CD14-positive monocyte (primary cell): Measurements from ENCODE around the gene GPR39. TPM values are rescaled to one million over a fixed set of nuclear protein-coding genes. Genes with fewer than 3 reads are reported as not detected.

Source experiments
- DNase-seq, 3 donors: peaks; one replicate each; pipeline ENCODE4 v3.0.0-alpha.2; 2011 to 2022
- H2AFZ ChIP-seq: 2 replicates; pipeline ENCODE4 v1.6.0; 2012; ENCODE audit warnings: mild to moderate bottlenecking, low read depth, low read length, inconsistent platforms; ENCODE audit not compliant: insufficient read depth, poor library complexity, severe bottlenecking
- H3K27ac ChIP-seq, 2 donors: 1 replicate in 1 of 2; 2 replicates in 1 of 2; pipeline ENCODE4 v1.5.1; 2012 to 2013; ENCODE audit warnings: low read length in 2 of 2, control low read depth in 1 of 2, inconsistent platforms in 1 of 2, low read depth in 1 of 2, mild to moderate bottlenecking in 1 of 2
- H3K27me3 ChIP-seq, 2 donors: one replicate each; pipeline versions ENCODE4 v1.6.0 to v1.6.1; 2011 to 2013; ENCODE audit warnings: low read length in 2 of 2; ENCODE audit not compliant: control insufficient read depth in 2 of 2, insufficient read depth in 2 of 2
- H3K36me3 ChIP-seq, 2 donors: replicated peaks in 1 of 2; 1 replicate in 1 of 2; 2 replicates in 1 of 2; pipeline versions ENCODE4 v1.5.1 to v1.6.1; 2012 to 2013; ENCODE audit warnings: low read length in 2 of 2, control low read depth in 1 of 2, inconsistent platforms in 1 of 2, mild to moderate bottlenecking in 1 of 2; ENCODE audit not compliant: insufficient read depth in 2 of 2, control insufficient read depth in 1 of 2
- H3K4me1 ChIP-seq, 2 donors: 1 replicate in 1 of 2; 2 replicates in 1 of 2; pipeline versions ENCODE4 v1.5.1 to v1.6.1; 2012 to 2013; ENCODE audit warnings: low read length in 2 of 2, control low read depth in 1 of 2, inconsistent platforms in 1 of 2, mild to moderate bottlenecking in 1 of 2, moderate library complexity in 1 of 2; ENCODE audit not compliant: insufficient read depth in 2 of 2, control insufficient read depth in 1 of 2
- H3K4me2 ChIP-seq: replicated peaks from 2 replicates; pipeline ENCODE3; 2012; ENCODE audit warnings: low read length, moderate library complexity, mild to moderate bottlenecking; ENCODE audit not compliant: poor library complexity, severe bottlenecking; ENCODE audit errors: extremely low read depth
- H3K4me3 ChIP-seq, 3 experiments: fragments of 200-600 bp in 1 of 3; sonication (generic) in 1 of 3; replicated peaks in 1 of 3; 1 replicate in 2 of 3; 2 replicates in 1 of 3; pipeline ENCODE4 v1.5.1; 2011 to 2013; ENCODE audit warnings: low read length in 3 of 3, mild to moderate bottlenecking in 3 of 3, control low read depth in 2 of 3, low read depth in 2 of 3, inconsistent platforms in 1 of 3, moderate library complexity in 1 of 3
- H3K79me2 ChIP-seq: 2 replicates; pipeline ENCODE4 v1.6.0; 2012; ENCODE audit warnings: mild to moderate bottlenecking, control low read depth, inconsistent platforms, low read length, moderate library complexity; ENCODE audit not compliant: insufficient read depth
- H3K9ac ChIP-seq: 2 replicates; pipeline ENCODE4 v1.6.0; 2017; ENCODE audit warnings: low read length, mild to moderate bottlenecking; ENCODE audit not compliant: insufficient read depth, poor library complexity, severe bottlenecking
- H3K9me3 ChIP-seq, 2 donors: replicated peaks in 1 of 2; 1 replicate in 1 of 2; 2 replicates in 1 of 2; pipeline versions ENCODE4 v1.5.1 to v1.6.1; 2012 to 2013; ENCODE audit warnings: low read length in 2 of 2, control low read depth in 1 of 2; ENCODE audit not compliant: control insufficient read depth in 1 of 2, insufficient read depth in 1 of 2
- H4K20me1 ChIP-seq: 2 replicates; pipeline ENCODE4 v1.6.0; 2012; ENCODE audit warnings: mild to moderate bottlenecking, low read length, control low read depth, moderate library complexity; ENCODE audit not compliant: insufficient read depth
- H3K27ac Mint-ChIP-seq, 7 donors: one replicate each; pipeline ENCODE4 v1.8.0; 2020; ENCODE audit warnings: mild to moderate bottlenecking in 7 of 7, mixed read lengths in 7 of 7, moderate library complexity in 6 of 7, inconsistent platforms in 2 of 7
- H3K27me3 Mint-ChIP-seq, 3 donors: one replicate each; pipeline ENCODE4 v1.8.0; 2021 to 2022; ENCODE audit warnings: low read depth in 3 of 3, mild to moderate bottlenecking in 3 of 3, mixed read lengths in 3 of 3, moderate library complexity in 3 of 3, inconsistent platforms in 1 of 3
- H3K36me3 Mint-ChIP-seq, 2 donors: one replicate each; pipeline ENCODE4 v1.8.0; 2020; ENCODE audit warnings: mixed read lengths in 2 of 2, inconsistent platforms in 1 of 2, mild to moderate bottlenecking in 1 of 2
- H3K4me1 Mint-ChIP-seq: one replicate; pipeline ENCODE4 v1.8.0; 2020; ENCODE audit warnings: mild to moderate bottlenecking, mixed read lengths
- H3K4me3 Mint-ChIP-seq, 2 donors: one replicate each; pipeline ENCODE4 v1.8.0; 2020; ENCODE audit warnings: mild to moderate bottlenecking in 2 of 2, mixed read lengths in 2 of 2, moderate library complexity in 1 of 2
- H3K9me3 Mint-ChIP-seq, 7 donors: one replicate each; pipeline ENCODE4 v1.8.0; 2020 to 2022; ENCODE audit warnings: mixed read lengths in 7 of 7, mild to moderate bottlenecking in 6 of 7, moderate library complexity in 6 of 7, inconsistent platforms in 2 of 7
- WGBS: methylation state at CpG from one replicate; pipeline ENCODE4 v1.1.5; 2013; ENCODE audit warnings: missing lambda C conversion rate; ENCODE audit not compliant: insufficient coverage; 5-methylcytosine and 5-hydroxymethylcytosine counted together
- intact Hi-C, 2 donors: fragments of 100-400 bp; cut with micrococcal nuclease; formaldehyde crosslinking; loops; one replicate each; pipeline versions ENCODE4 v1.15.0 to v1.15.1; 2023
- polyA plus RNA-seq, 3 donors: library from polyadenylated mRNA; depleted of rRNA in 1 of 3; unstranded in 2 of 3; stranded (reverse) in 1 of 3; fragments of 300-500 nt in 2 of 3; fragments of >200 nt in 1 of 3; fragmentation: Illumina TruSeq in 2 of 3; gene quantifications; 1 replicate in 2 of 3; 2 replicates in 1 of 3; pipeline ENCODE4 v1.2.3, GENCODE V29; 2012 to 2021
- TF ChIP-seq, protein P1 (sequence below): fragments of 200-600 bp; IDR thresholded peaks from one replicate; pipeline ENCODE4 v1.8.0; 2022; ENCODE audit warnings: antibody characterized with exemption, mild to moderate bottlenecking

The GPR39 gene
- polyA plus RNA-seq, 3 donors = 0.12 TPM; not detected in 2

- H3K4me3 Mint-ChIP-seq = no peak overlapping the region
- no peak overlapping the region for H3K27ac ChIP-seq
- H3K36me3 Mint-ChIP-seq = no peaks in the 10 kb centered on the region
- H3K79me2 ChIP-seq = no peaks in the 10 kb centered on the region
- peaks cover 5 to 34% of the 10 kb centered on the region in 2 donors for H3K27me3 ChIP-seq
- TF ChIP-seq, protein P1, sequence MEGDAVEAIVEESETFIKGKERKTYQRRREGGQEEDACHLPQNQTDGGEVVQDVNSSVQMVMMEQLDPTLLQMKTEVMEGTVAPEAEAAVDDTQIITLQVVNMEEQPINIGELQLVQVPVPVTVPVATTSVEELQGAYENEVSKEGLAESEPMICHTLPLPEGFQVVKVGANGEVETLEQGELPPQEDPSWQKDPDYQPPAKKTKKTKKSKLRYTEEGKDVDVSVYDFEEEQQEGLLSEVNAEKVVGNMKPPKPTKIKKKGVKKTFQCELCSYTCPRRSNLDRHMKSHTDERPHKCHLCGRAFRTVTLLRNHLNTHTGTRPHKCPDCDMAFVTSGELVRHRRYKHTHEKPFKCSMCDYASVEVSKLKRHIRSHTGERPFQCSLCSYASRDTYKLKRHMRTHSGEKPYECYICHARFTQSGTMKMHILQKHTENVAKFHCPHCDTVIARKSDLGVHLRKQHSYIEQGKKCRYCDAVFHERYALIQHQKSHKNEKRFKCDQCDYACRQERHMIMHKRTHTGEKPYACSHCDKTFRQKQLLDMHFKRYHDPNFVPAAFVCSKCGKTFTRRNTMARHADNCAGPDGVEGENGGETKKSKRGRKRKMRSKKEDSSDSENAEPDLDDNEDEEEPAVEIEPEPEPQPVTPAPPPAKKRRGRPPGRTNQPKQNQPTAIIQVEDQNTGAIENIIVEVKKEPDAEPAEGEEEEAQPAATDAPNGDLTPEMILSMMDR = no peak
- no peak overlapping the region for H3K4me2 ChIP-seq
- no peak for DNase-seq
- no peak overlapping the region for H3K4me3 ChIP-seq
- no peak overlapping the region for H2AFZ ChIP-seq
- H4K20me1 ChIP-seq = no peaks in the 10 kb centered on the region
- peaks cover 6% of the 10 kb centered on the region in 2 donors for H3K4me1 ChIP-seq
- no peaks in the 10 kb centered on the region for H3K36me3 ChIP-seq
- peaks cover 0 to 8% (median 1%) of the 10 kb centered on the region in 7 donors for H3K9me3 Mint-ChIP-seq
- H3K4me1 Mint-ChIP-seq = peaks cover 5% of the 10 kb centered on the region
- H3K27me3 Mint-ChIP-seq = peaks cover 27 to 40% (median 30%) of the 10 kb centered on the region in 3 donors
- intact Hi-C loops = no loop called here
- no peak overlapping the region for H3K9ac ChIP-seq
- no peaks in the 10 kb centered on the region for H3K9me3 ChIP-seq
- no CpG with 5 or more reads among the region's 2 CpGs for WGBS
- H3K27ac Mint-ChIP-seq = no peak overlapping the region
Observed at GRCh38 chr2:132420816-132421805, 4.5 kb downstream of the GPR39 start.

DNA sequence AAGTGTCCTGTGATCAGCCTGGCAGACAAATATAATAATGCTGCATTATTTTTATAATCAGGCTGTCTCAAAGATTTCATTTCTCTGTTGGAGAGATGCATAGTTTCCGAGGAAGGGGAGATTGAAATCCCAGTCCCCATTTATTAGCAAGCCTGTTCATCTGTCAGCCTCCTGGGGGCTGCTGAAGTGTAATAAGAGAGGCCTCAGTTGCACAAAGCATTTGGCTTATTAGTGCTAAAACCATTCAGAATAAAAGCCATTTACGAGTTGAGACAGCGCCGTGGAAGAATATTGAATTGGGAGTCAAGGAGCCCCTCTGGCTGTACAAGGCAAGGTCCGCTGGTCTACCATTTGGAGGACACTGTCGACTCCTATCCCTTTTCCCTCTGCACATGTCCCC is 6.1 kb downstream of the GPR39 start:
- H3K4me1 Mint-ChIP-seq = no peaks in the 10 kb centered on the region

More for the DNA sequence above, 6.1 kb downstream of the GPR39 start:
- Histone ChIP-seq H3K36me3 (no peaks in the 10 kb centered on the region), H3K4me2 (no peak overlapping the region), H3K4me1 (no peaks in the 10 kb centered on the region), H4K20me1 (no peaks in the 10 kb centered on the region), H3K27ac (no peak overlapping the region), H3K9me3 (no peaks in the 10 kb centered on the region), H2AFZ (no peak overlapping the region), H3K4me3 (no peak overlapping the region), H3K79me2 (no peaks in the 10 kb centered on the region), H3K27me3 (peaks cover 5 to 17% of the 10 kb centered on the region in 2 donors), H3K9ac (no peak overlapping the region)
- Mint-ChIP-seq H3K27ac (no peak overlapping the region), H3K36me3 (no peaks in the 10 kb centered on the region), H3K4me3 (no peak overlapping the region), H3K27me3 (peaks cover 12 to 24% (median 14%) of the 10 kb centered on the region in 3 donors), H3K9me3 (peaks cover 0 to 3% (median 0%) of the 10 kb centered on the region in 7 donors)
- WGBS = 80% methylated on average over 2 of the region's 6 CpGs
- TF ChIP-seq, protein P1 = no peak
- intact Hi-C loops = no loop called here
- no peak for DNase-seq
